ENCODE data around the gene CYBB. TPM values are rescaled to one million over a fixed set of nuclear protein-coding genes. Genes with fewer than 3 reads are reported as not detected.

Gene CYBB
- total RNA-seq, 6 experiments from 2014 or later = not detected

DNA sequence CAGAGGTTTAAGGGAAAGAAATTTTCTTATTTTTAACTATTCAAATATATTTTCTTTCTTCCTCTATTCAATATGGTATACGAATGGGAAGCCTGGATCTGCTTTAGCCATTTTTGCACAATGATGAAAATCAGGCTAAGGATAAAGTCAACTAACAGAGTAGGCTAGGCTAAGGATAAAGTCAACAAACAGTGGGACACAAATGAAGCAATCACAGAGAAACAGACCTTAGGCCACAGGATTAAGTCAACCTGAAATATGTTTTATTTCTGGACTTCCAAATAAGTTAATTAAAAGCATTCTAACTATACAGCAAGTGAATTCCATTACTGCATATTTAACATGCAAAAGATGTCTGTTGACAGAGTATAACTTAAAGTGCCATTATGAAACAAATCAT, 50.5 kb downstream of the CYBB start:
- Mint-ChIP-seq H3K9me3 (no peaks in the 10 kb centered on the region), H3K4me1 (ENCODE audit: low read depth) (no peaks in the 10 kb centered on the region; the same call in 1 of the 2 replicates), H3K27me3 (ENCODE audit: insufficient read depth) (no peaks in the 10 kb centered on the region), H3K27ac (no peak overlapping the region), H3K36me3 (ENCODE audit: low read depth) (no peaks in the 10 kb centered on the region), H3K4me3 (no peak overlapping the region)
- TF ChIP-seq CTCF (IDR thresholded peaks at IDR 0.05) = no peak
- no peak for DNase-seq

DNA sequence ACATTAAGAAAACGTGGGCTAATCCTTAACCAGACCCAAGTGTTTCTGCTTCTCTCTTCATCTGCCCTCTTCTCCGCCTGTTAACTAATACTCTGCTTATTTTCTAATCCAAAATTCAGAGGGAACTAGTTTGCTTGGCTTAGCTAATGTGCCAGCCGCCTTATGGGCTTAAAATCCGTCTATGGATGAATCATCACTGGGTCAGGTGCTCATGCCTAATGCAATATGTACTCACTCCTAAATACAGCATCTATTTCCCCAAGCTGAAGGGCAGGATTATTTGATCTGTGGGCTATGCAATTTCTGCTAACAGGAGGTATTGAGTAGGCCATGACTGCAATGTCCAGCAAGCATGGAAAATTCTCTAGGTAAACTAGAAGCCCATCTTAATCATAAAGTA, 55.1 kb downstream of the CYBB start:
- H3K27me3 Mint-ChIP-seq (ENCODE audit: insufficient read depth) = no peaks in the 10 kb centered on the region
- no peak overlapping the region for H3K27ac Mint-ChIP-seq
- peaks cover 6% of the 10 kb centered on the region for H3K4me1 Mint-ChIP-seq (ENCODE audit: low read depth)
- H3K9me3 Mint-ChIP-seq = no peaks in the 10 kb centered on the region
- no peak overlapping the region for H3K4me3 Mint-ChIP-seq
- TF ChIP-seq CTCF (IDR thresholded peaks at IDR 0.05) = no peak
- H3K36me3 Mint-ChIP-seq (ENCODE audit: low read depth) = peaks cover 5% of the 10 kb centered on the region
- no peak for DNase-seq

DNA sequence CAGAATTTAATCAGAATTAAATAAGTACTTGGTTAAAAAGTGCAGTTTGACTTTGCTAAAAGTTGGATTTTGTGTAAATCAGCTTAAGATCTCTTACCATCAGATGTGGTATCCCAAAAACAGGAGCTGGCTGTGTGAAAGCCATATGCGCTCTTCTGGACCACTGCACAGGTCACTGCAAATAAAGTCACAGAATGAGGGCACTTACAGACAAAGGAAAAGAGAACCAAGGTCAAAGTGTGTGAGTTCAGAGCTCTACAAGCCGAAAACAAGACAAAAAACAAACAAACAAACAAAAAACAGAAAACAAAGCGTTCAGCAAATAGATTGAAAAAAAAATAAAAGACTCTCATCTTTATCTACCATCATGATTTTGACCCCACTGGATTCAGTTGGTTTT, 61.1 kb downstream of the CYBB start:
- Mint-ChIP-seq H3K4me3 (no peak overlapping the region), H3K9me3 (no peaks in the 10 kb centered on the region), H3K36me3 (ENCODE audit: low read depth) (peaks cover 5% of the 10 kb centered on the region), H3K27me3 (ENCODE audit: insufficient read depth) (no peaks in the 10 kb centered on the region; the same call in 1 of the 2 replicates), H3K27ac (no peak overlapping the region), H3K4me1 (ENCODE audit: low read depth) (peaks cover 6% of the 10 kb centered on the region)
- DNase-seq = no peak
- TF ChIP-seq CTCF (IDR thresholded peaks at IDR 0.05) = no peak

GRCh38 chrX:37844622-37845021, 64.8 kb downstream of the CYBB start:
- no peak for DNase-seq

DNA sequence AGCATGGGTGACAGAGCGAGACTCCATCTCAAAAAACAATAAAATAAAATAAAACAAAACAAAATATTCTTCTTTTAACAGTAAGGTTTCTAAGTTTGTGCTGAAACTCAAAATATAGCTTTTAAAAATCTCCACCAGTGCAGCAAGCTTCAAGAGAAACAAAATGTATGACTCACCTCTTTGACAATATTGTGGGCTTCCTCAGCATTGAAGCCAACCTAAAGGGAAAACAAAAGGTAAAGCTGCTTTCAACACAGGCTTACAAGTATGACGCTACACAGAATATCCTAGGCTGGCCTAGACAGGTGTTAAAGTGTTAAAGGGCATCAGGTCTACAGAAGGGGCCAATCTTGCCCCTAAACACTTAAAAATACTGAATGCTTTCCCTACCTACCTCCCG, 66.3 kb downstream of the CYBB start:
- H3K4me3 Mint-ChIP-seq = peak overlapping the region; percentile 87
- H3K27me3 Mint-ChIP-seq (ENCODE audit: insufficient read depth) = peaks cover 3% of the 10 kb centered on the region
- H3K4me1 Mint-ChIP-seq (ENCODE audit: low read depth) = peaks cover 5% of the 10 kb centered on the region; the same call in 1 of the 2 replicates
- H3K9me3 Mint-ChIP-seq = no peaks in the 10 kb centered on the region
- no peak overlapping the region; the same call in 1 of the 2 replicates for H3K27ac Mint-ChIP-seq
- TF ChIP-seq CTCF (IDR thresholded peaks at IDR 0.05) = no peak
- DNase-seq = no peak
- no peaks in the 10 kb centered on the region for H3K36me3 Mint-ChIP-seq (ENCODE audit: low read depth)

More at GRCh38 chrX:37844622-37845021, 64.8 kb downstream of the CYBB start:
- Mint-ChIP-seq H3K9me3 (no peaks in the 10 kb centered on the region), H3K36me3 (ENCODE audit: low read depth) (peaks cover 2% of the 10 kb centered on the region), H3K27me3 (ENCODE audit: insufficient read depth) (no peaks in the 10 kb centered on the region; the same call in 1 of the 2 replicates), H3K4me1 (ENCODE audit: low read depth) (peaks cover 7% of the 10 kb centered on the region), H3K4me3 (no peak overlapping the region), H3K27ac (no peak overlapping the region)
- TF ChIP-seq CTCF (IDR thresholded peaks at IDR 0.05) = no peak

DNA sequence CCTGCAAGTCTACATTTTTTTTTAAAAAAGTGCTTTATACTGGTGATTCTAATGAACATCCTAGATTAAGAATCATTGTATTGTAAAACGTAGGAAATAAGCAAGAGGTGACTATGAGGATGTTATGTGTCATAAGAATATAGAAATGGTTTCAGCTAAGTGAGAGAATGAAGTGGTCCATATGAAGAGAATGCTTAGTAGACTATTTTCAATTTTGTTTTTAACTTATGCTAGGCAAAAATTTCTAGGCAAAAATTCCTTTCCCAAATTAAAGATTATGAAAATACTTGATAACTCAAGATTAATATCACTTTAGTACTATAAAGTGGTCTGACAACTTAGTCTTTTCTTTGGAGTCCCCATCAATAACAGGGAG, 66.7 kb downstream of the CYBB start:
- Mint-ChIP-seq H3K9me3 (no peaks in the 10 kb centered on the region), H3K36me3 (ENCODE audit: low read depth) (no peaks in the 10 kb centered on the region), H3K4me3 (peak overlapping the region; percentile 87), H3K27me3 (ENCODE audit: insufficient read depth) (peaks cover 3% of the 10 kb centered on the region), H3K4me1 (ENCODE audit: low read depth) (peaks cover 5% of the 10 kb centered on the region; the same call in 1 of the 2 replicates), H3K27ac (peak overlapping the region; percentile 24; the same call in 1 of the 2 replicates)
- DNase-seq = no peak
- no peak for TF ChIP-seq CTCF (IDR thresholded peaks at IDR 0.05)

All from HFFc6 (cell line).